K562 (cell line): ENCODE data around the gene PDCD6IP. TPM values are rescaled to one million over a fixed set of nuclear protein-coding genes. Genes with fewer than 3 reads are reported as not detected.

Source experiments
- BDP1 ChIP-seq: IDR thresholded peaks from 3 replicates; pipeline ENCODE4 v1.6.1; 2011; ENCODE audit not compliant: insufficient read length, insufficient read depth
- GATA2 ChIP-seq: sonication (generic); formaldehyde crosslinking; IDR thresholded peaks from 2 replicates; pipeline ENCODE4 v1.4.0; 2020; ENCODE audit warnings: mild to moderate bottlenecking, missing genetic modification reagents
- HEY1 ChIP-seq: fragments of 250-450 bp; sonication (Bioruptor Pico); IDR thresholded peaks from 2 replicates; pipeline ENCODE4 v1.5.0; 2020; ENCODE audit warnings: mild to moderate bottlenecking, moderate library complexity, borderline replicate concordance
- HMG20B ChIP-seq: fragments of 250-450 bp; sonication (Bioruptor Pico); IDR thresholded peaks from 2 replicates; pipeline ENCODE4 v1.5.0; 2021; ENCODE audit warnings: mild to moderate bottlenecking
- KLF1 ChIP-seq: fragments of 450-650 bp; IDR thresholded peaks from 2 replicates; pipeline ENCODE4 v1.6.1; 2016; ENCODE audit warnings: missing genetic modification characterization, missing compliant biosample characterization
- MBD2 ChIP-seq: sonication (generic); IDR thresholded peaks from 2 replicates; pipeline ENCODE4 v1.6.1; 2016; ENCODE audit warnings: low read depth, borderline replicate concordance
- NR2C2 ChIP-seq, 2 experiments: fragments of 200-800 bp in 1 of 2; sonication (Bioruptor generic) in 1 of 2; sonication (generic) in 1 of 2; formaldehyde crosslinking in 1 of 2; IDR thresholded peaks; 2 replicates each; pipeline versions ENCODE4 v1.6.1 to v1.8.0; 2016 to 2022; ENCODE audit warnings: mild to moderate bottlenecking in 1 of 2, missing compliant biosample characterization in 1 of 2, missing genetic modification characterization in 1 of 2, missing genetic modification reagents in 1 of 2
- RAD51 ChIP-seq: fragments of 450-650 bp; IDR thresholded peaks from 2 replicates; pipeline ENCODE4 v1.7.1; 2016; ENCODE audit warnings: low read depth, mild to moderate bottlenecking, borderline replicate concordance
- RBM22 ChIP-seq: fragments of 200-400 bp; formaldehyde crosslinking; IDR thresholded peaks from 2 replicates; pipeline ENCODE4 v1.6.1; 2018; ENCODE audit warnings: low read length, low read depth; ENCODE audit not compliant: poor library complexity, severe bottlenecking
- RFX1 ChIP-seq: fragments of 450-650 bp; IDR thresholded peaks from 2 replicates; pipeline ENCODE4 v1.6.1; 2016; ENCODE audit warnings: mild to moderate bottlenecking, moderate library complexity
- SETDB1 ChIP-seq: IDR thresholded peaks from one replicate; pipeline ENCODE4 v1.6.1; 2012; ENCODE audit warnings: low read length, control low read depth, inconsistent platforms
- SIN3B ChIP-seq: fragments of 450-650 bp; IDR thresholded peaks from 2 replicates; pipeline ENCODE4 v1.6.1; 2017; ENCODE audit warnings: low read depth, mild to moderate bottlenecking, moderate library complexity
- SMARCA5 ChIP-seq: fragments of 450-650 bp; IDR thresholded peaks from 2 replicates; pipeline ENCODE4 v1.6.1; 2016
- SREBF2 ChIP-seq: sonication (generic); formaldehyde crosslinking; IDR thresholded peaks from 2 replicates; pipeline ENCODE4 v1.4.0; 2020; ENCODE audit warnings: mild to moderate bottlenecking, missing genetic modification reagents
- TAF9B ChIP-seq: fragments of 450-650 bp; IDR thresholded peaks from 2 replicates; pipeline ENCODE4 v1.6.1; 2018; ENCODE audit warnings: mild to moderate bottlenecking; ENCODE audit not compliant: partially characterized antibody
- TFAP4 ChIP-seq: sonication (generic); formaldehyde crosslinking; IDR thresholded peaks from 2 replicates; pipeline ENCODE4 v1.8.0; 2022; ENCODE audit warnings: missing genetic modification reagents, mild to moderate bottlenecking, moderate library complexity, borderline replicate concordance
- TOE1 ChIP-seq, 2 experiments: fragments of 450-650 bp in 1 of 2; sonication (generic) in 1 of 2; formaldehyde crosslinking in 1 of 2; IDR thresholded peaks; 2 replicates each; pipeline versions ENCODE4 v1.7.1 to v1.8.0; 2016 to 2022; ENCODE audit warnings: borderline replicate concordance in 2 of 2, mild to moderate bottlenecking in 2 of 2, antibody characterized with exemption in 1 of 2, inconsistent platforms in 1 of 2, low read depth in 1 of 2, missing genetic modification reagents in 1 of 2, moderate library complexity in 1 of 2
- ZFPM2 ChIP-seq: fragments of 250-450 bp; sonication (Bioruptor Pico); IDR thresholded peaks from 2 replicates; pipeline ENCODE4 v1.5.1; 2022; ENCODE audit warnings: mild to moderate bottlenecking
- ZFX ChIP-seq: sonication (generic); formaldehyde crosslinking; IDR thresholded peaks from 2 replicates; pipeline ENCODE4 v1.8.0; 2022; ENCODE audit warnings: mild to moderate bottlenecking, missing genetic modification reagents, moderate library complexity
- ZNF121 ChIP-seq: sonication (generic); formaldehyde crosslinking; conservative IDR thresholded peaks from 2 replicates; pipeline ENCODE4 v1.8.0; 2022; ENCODE audit warnings: missing genetic modification reagents
- ZNF165 ChIP-seq: fragments of 250-450 bp; sonication (Bioruptor Pico); IDR thresholded peaks from 2 replicates; pipeline ENCODE4 v1.4.0; 2020; ENCODE audit warnings: borderline replicate concordance
- ZNF23 ChIP-seq: fragments of 250-450 bp; sonication (Bioruptor Pico); IDR thresholded peaks from 2 replicates; pipeline ENCODE4 v1.4.0; 2020; ENCODE audit warnings: mild to moderate bottlenecking
- ZNF24 ChIP-seq: fragments of 450-650 bp; IDR thresholded peaks from 2 replicates; pipeline ENCODE4 v1.6.1; 2016
- ZNF274 ChIP-seq: IDR thresholded peaks from 2 replicates; pipeline ENCODE4 v1.6.1; 2011; ENCODE audit warnings: low read depth, mild to moderate bottlenecking, low read length, moderate library complexity, borderline replicate concordance
- ZNF644 ChIP-seq: fragments of 200-800 bp; sonication (Bioruptor generic); IDR thresholded peaks from 2 replicates; pipeline ENCODE4 v1.6.1; 2016; ENCODE audit warnings: low read depth, missing genetic modification characterization, missing compliant biosample characterization
- ZNF77 ChIP-seq: fragments of 250-450 bp; sonication (Bioruptor Pico); IDR thresholded peaks from 2 replicates; pipeline ENCODE4 v1.5.0; 2020
- polyA plus RNA-seq, 8 experiments: library from polyadenylated mRNA; depleted of rRNA in 4 of 8; stranded (reverse) in 5 of 8; unstranded in 3 of 8; fragments of >200 nt; fragmentation: Nextera tagmentation in 2 of 8; fragmentation: Illumina TruSeq in 1 of 8; extraction: Ambion mirVana in 2 of 8; extraction: Trizol in 1 of 8; gene quantifications; 2 replicates each; pipeline versions ENCODE4 v1.2.1 to v1.2.3, GENCODE V29; 2011 to 2014; ENCODE audit warnings: inconsistent platforms in 1 of 8, missing spikeins in 1 of 8
- total RNA-seq, 7 experiments: library from RNA; depleted of rRNA in 6 of 7; stranded (reverse); fragments of >200 nt in 6 of 7; fragmentation: Illumina TruSeq in 2 of 7; extraction: Trizol in 2 of 7; gene quantifications; 2 replicates each; pipeline versions ENCODE4 v1.2.1 to v1.2.3, GENCODE V29; 2011 to 2021; ENCODE audit warnings: low replicate concordance in 1 of 7
- TF ChIP-seq, protein P1 (sequence below): sonication (generic); formaldehyde crosslinking; IDR thresholded peaks from 2 replicates; pipeline ENCODE4 v1.8.0; 2023; ENCODE audit warnings: mild to moderate bottlenecking, missing genetic modification reagents
- TF ChIP-seq, protein P2 (sequence below): fragments of 250-450 bp; sonication (Bioruptor Pico); IDR thresholded peaks from 2 replicates; pipeline ENCODE4 v1.5.0; 2021

Gene PDCD6IP
- total and polyA plus RNA-seq, 9 of the 15 experiments (the other 6 are each of a cell fraction or from before 2014, with no cell fraction given), result 40.2 to 302 (median 122) TPM

DNA sequence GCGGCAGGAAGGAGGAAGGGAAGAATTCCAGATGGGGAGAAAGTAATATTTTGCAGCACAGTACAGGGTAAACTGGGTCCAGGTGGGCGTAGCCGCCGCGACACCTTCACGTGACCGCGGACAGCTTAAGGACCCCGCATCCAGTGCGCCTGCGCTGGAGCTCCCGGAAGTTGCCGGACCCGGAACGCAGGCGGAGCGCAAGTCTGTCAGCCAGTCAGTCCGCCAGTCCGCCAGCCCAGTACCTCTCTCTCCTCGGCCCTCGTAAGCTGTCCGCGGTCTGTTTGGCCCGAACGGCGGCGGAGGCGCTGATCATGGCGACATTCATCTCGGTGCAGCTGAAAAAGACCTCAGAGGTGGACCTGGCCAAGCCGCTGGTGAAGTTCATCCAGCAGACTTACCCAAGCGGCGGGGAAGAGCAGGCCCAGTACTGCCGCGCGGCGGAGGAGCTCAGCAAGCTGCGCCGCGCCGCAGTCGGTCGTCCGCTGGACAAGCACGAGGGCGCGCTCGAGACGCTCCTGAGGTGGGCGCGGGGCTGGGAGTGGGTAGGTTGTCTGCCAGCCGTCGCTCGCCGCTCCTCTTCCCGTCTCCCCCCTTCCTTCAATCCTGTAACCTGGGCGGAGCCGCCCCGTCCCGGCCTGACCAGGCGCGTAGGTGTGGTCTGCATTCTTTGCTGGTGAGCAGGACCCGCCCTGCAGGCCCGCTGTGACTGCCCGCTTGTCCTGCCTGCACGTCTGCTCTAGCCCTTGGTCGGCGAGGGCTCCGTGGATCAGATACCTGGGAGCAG, at the start of gene PDCD6IP (continued):
- TF ChIP-seq ZFPM2, result no peak
- TF ChIP-seq GATA2 (CRISPR knock-in tag), result peak; percentile 63
- no peak for TF ChIP-seq RBM22
- peak; percentile 74 for TF ChIP-seq ZNF23
- TF ChIP-seq, protein P1, sequence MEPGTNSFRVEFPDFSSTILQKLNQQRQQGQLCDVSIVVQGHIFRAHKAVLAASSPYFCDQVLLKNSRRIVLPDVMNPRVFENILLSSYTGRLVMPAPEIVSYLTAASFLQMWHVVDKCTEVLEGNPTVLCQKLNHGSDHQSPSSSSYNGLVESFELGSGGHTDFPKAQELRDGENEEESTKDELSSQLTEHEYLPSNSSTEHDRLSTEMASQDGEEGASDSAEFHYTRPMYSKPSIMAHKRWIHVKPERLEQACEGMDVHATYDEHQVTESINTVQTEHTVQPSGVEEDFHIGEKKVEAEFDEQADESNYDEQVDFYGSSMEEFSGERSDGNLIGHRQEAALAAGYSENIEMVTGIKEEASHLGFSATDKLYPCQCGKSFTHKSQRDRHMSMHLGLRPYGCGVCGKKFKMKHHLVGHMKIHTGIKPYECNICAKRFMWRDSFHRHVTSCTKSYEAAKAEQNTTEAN (CRISPR knock-in tag), result peak; percentile 89; the same call in 1 of the 2 replicates
- TF ChIP-seq ZNF77 (CRISPR knock-in tag), result no peak
- no peak for TF ChIP-seq ZNF165
- TF ChIP-seq TAF9B, result peak; percentile 90
- TF ChIP-seq KLF1, result peak; percentile 71
- TF ChIP-seq ZNF644 (tag), result no peak
- TF ChIP-seq HEY1 (CRISPR knock-in tag), result no peak
- TF ChIP-seq ZFX (CRISPR knock-in tag), result peak; percentile 99
- TF ChIP-seq MBD2, result peak; percentile 87
- no peak for TF ChIP-seq ZNF121 (CRISPR knock-in tag)
- no peak for TF ChIP-seq ZNF274
- peak; percentile 89 for TF ChIP-seq SIN3B
- 0 out of 2 replicates have a peak, but pooled peaks have one; percentile 83 for TF ChIP-seq SREBF2 (CRISPR knock-in tag)
- no peak for TF ChIP-seq BDP1
- TF ChIP-seq, protein P2, sequence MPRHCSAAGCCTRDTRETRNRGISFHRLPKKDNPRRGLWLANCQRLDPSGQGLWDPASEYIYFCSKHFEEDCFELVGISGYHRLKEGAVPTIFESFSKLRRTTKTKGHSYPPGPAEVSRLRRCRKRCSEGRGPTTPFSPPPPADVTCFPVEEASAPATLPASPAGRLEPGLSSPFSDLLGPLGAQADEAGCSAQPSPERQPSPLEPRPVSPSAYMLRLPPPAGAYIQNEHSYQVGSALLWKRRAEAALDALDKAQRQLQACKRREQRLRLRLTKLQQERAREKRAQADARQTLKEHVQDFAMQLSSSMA, result no peak
- TF ChIP-seq SETDB1, result peak; percentile 84
- no peak for TF ChIP-seq ZNF24
- peak; percentile 89; the same call in 1 of the 2 replicates for TF ChIP-seq TOE1 (IDR thresholded peaks at IDR 0.05; ENCODE audit: borderline replicate concordance)
- peak; percentile 90; the same call in 1 of the 2 replicates for TF ChIP-seq TOE1 (CRISPR knock-in tag; IDR thresholded peaks at IDR 0.05; ENCODE audit: borderline replicate concordance, low read depth)
- no peak for TF ChIP-seq SMARCA5
- no peak for TF ChIP-seq RFX1
- peak; percentile 84 for TF ChIP-seq NR2C2 (CRISPR knock-in tag; IDR thresholded peaks at IDR 0.05)
- peak; percentile 79 for TF ChIP-seq NR2C2 (tag; IDR thresholded peaks at IDR 0.05)
- TF ChIP-seq TFAP4 (CRISPR knock-in tag), result peak; percentile 86
- TF ChIP-seq HMG20B, result no peak
- TF ChIP-seq RAD51, result peak; percentile 97
